Measurements from ENCODE around the gene SENP1.

Gene SENP1

DNA sequence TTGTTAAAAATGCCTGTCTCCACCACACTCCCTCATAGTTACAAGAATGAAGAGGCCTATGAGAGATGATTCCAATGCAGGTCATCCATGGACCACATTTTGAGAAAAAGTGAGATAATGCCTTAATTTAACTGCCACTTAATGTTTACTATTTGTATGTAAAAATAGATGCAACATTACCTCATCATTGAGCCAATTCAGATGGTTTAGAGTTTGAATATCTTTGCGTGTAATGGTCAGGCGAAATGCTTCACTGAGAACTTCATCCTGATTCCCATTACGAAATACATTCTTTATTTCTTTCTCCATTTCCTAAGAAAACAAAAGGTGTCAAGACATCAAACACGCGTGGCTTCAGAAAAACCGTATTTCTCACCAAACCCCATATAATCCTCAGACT lies 42.3 kb downstream of the SENP1 start:
- no peak for DNase-seq

DNA sequence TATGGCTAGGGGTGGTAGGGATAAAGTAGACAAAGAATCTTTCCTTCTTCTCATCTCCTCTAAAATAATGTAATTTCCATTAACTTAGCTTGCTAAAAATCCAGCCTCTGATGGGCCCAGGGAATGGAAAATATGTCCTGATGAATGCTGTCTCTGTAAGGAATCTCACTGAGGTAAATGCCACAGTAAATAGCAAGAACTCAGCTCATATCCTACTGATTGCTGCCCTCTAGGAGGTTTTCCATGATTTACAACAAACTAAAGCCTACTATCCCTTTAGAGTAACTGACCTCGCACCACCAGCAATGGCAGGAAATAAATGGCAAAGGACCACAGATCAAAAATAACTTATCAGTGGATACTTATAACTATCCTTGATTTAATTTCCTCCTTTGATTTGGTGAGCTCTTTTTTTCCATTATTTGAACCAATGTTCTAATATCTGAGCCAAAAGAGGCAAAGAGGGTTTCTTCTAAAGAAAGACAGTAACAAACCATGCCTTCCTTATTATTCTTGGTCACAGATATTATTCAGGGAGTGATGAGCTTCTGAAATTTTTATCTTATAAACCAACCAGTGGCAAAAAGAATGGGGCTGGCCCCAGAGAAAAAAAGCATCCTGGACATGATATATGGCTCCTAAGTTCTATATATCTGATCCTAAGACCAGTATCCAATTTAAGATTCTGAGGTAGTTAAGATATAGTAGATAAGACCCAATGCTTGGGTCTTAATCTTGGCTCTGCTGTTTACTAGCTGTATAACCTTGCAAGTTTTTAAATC lies 43.8 kb downstream of the SENP1 start:
- no peak for DNase-seq

DNA sequence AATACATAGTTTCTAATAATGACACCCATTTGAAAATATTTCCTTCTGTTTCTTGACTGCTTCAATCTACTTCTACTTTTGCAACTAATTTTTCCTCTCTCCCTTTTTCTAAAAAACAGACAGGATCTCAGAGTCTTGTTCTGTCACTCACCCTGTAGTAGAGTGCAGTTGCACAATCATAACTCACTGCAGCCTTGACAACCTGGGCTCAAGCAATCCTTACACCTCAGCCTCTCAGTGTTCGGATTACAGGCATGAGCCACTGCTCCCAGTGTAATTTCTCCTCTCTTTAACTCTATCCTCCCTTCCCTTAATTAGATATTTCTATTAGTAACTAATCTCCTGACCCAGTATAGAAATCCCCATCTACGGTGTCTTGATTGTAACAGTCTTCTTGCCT lies 45.4 kb downstream of the SENP1 start:
- DNase-seq: no peak

DNA sequence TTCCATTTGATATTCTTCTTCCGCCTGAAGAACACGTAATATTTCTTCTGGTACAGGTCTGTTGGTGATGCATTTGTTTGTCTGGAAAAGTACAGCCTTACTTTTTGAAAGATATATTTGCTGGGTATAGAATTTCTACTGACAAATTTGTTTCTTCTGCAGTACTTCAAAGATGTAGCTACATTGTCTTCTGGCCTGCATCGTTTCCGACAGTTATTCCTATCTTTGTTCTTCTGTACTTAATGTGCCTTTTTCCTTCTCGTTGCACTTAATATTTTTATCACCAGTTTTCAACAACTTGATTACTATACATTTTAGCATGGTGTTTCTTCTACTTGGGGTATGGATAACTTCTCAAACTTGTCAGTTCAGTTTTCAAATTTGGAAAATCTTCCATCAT lies 47.1 kb downstream of the SENP1 start:
- no peak for DNase-seq

DNA sequence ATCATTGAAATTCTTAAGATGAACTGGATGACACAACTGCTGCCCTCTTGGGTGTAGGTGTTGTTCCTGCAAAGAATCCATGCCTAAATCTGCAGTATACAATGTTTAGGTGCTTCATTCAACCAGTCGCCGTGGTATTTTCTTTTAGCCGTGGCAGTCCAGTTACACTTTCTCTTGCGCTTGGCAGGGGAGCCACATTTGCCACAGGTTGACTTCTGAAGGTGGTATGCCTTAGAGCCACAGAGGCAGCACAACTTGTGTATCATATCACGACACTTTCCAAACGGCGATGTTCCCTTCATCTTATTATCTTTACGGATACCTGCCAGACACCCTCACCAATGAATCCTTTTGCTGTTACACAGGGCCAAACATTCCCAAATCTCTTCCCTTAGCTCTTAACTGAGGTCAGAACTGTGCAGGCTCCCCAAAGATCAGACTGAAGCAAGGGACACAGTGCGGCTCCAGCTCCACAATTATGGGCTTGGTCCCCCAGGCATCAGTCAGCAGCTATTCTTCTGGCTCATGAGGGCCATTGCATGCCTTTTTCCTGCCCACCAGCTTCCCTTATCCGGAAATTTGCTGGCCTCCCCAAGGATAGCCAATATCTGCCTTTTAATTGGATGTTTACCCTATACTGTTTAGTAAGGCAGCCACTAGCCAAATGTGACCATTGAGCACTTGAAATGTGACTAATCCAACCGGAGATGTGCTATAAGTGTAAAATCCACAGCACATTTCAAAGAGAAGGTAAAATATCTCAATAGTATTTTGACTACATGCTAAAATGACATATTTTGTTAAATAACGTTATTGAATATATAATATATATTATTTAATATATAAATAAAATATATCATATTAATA lies 50.7 kb downstream of the SENP1 start:
- DNase-seq: no peak

DNA sequence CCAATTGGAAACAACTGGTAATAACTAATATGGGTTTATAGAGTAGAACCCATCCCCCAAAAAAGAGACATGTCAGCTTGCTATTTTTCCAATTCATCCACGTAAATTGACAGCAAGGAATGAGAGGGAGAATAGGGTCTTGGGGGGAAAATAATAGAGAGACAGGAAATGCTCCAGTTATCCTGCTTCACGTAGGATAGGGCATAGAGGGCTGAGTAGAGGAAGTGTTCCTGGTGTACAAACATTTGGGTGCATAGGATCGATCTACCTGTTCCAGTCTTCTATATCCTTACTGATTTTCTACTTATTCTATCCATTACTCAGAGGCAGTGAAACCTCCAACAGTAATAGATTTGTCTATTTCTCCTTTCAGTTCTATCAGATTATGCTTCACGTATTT lies 52.0 kb downstream of the SENP1 start:
- DNase-seq: no peak

DNA sequence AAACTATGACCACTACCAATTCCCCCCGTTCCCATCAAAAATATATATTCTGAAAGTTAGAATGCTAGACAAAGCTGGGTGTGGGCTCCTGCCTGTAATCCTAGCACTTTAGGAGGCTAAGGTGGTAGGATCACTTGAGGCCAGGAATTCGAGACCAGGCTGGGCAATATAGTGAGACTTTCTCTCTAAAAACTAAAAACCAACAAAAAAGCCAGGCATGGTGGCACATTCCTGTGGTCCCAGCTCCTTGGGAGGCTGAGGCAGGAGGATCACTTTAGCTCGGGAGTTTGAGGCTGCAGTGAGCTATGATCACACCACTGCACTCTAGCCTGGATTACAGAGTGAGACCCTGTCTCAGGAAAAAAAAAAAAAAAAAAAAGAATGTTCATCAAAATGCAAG lies 52.8 kb downstream of the SENP1 start:
- no peak for DNase-seq

DNA sequence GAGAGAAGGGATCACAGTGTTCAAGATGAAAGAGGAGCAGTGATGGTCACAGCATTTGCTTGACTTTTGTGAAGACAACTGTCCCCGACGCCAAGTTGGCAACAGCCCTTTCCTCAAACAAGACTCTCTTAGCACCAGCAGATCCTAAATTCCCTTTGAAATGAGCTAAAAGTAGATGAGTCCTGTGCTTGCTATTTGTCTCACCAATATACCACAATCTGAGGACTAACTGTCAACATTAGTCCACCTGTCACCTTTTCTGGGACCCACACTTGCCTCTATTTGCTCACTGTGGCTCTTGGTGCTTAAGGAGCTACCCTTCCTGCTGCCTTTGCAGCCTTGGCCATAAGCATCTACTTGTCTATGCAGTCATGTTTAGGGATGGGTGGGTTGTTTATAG lies 54.2 kb downstream of the SENP1 start:
- no peak for DNase-seq

DNA sequence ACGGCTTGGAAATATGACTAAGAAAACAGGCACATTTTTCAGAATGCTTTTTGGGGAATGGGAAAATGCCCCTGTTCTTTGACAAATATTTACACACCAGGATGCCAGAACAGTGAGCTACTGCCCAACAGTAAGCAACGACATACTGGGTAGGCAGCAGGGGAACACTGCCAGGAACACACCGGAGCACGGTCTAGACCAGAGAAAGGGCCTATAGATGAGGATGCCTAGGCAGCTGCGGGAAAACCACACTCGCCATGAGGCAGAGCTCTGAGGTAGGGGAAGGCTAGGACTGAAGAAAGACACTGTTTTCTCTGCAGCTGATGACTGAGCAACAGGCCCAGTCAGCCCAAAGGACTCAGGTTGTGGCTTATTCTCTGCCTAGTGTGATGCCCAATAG lies 55.7 kb downstream of the SENP1 start:
- DNase-seq: no peak

DNA sequence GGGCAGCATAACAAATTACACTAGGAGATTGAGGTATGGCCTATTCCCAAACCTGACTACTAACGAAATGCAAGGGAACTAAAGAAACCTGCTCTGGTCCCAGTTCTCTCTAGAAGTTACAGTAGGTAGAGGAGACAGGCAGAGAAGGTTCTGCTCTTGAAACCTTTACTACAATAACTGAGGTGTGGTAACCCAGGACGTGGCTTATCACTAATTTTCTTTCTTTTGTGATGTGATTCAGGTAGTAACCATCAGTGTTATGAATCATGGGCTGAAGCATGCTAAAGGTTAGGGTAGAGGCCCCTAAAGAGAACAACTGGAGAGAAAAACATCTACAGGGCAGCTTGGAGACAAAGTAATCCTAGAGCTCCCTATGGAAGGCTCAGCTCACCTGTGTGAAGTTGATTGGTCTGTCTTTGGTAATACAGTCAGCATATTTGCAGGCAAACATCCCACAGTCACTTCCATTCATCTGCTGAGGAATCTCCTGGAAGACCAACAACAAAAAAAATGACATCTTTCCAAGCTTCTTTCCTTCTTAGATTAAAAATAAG lies 59.8 kb downstream of the SENP1 start:
- DNase-seq: no peak

DNA sequence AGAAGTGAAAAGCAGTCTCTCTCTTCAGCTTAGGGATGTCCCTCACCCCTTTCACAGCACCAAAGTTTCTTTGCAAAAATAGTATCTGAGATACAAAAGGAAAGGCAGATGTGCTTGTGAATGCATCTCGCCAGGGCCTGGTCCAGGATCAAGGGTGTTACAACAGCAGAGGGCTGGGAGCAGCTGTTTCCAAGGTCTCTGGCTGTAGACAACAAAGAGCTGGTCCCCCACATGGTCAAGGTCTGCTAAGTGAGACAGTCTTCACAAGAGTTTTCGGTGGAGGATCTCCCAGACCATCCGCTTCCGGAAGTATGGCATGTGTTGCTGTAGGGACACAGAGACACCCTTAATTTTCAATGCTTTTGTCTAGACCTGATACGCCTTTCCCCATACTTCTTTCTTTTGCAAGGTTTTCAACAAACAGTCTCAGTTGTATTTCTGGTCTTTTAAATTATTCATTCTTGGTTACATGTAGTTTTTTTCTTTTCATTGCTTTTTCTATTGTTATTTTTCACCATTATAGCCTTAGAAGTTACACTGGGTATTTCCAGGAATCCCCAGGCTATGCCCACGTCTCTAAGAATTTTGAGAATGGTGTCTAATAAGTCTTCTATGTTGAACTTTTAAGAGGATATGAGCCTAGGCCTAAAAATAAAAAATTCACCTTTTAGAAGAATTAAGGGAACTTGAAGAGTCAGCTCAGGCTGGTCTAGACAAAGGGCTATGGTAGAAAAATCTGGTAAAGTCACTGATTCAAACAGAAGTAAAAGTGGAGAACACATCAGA lies 60.6 kb downstream of the SENP1 start:
- DNase-seq: no peak

DNA sequence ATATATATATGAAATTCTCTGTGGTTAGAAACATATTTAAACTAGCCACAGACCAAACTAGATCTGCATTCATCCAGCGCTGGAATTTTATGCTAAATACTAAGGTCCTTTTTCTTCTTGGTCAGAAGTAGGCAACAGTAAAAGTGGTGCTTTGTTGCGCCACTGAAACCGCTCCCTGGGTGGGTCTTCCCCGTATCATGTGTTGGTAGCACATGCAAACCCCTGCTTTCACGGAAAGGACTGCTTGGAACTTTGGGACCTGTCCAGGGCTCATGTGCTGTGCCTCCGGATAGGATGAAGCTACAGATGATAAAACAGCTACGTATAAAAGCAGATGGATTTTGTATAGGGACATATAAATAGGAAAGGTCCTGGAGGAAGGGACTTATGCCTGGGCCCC lies 61.5 kb downstream of the SENP1 start:
- no peak for DNase-seq

DNA sequence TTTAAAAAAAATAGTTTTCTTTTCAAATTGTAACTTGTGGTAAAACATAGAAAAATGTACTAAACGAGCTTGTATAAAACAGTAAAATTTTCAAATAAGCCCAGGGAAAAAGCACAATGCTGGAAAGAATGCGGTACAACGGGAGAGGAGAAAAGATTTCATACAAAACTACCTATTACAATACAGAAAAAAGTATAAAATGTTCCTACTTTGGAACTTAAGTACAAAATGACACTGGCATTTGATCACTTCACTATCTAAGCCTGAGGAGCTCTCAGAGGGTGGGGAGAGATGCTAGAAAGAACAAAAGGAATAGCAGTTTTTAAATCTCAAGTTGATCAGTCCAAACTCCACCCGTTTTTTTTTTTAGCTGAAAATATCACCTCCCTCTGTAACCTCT lies 62.1 kb downstream of the SENP1 start:
- DNase-seq: no peak

DNA sequence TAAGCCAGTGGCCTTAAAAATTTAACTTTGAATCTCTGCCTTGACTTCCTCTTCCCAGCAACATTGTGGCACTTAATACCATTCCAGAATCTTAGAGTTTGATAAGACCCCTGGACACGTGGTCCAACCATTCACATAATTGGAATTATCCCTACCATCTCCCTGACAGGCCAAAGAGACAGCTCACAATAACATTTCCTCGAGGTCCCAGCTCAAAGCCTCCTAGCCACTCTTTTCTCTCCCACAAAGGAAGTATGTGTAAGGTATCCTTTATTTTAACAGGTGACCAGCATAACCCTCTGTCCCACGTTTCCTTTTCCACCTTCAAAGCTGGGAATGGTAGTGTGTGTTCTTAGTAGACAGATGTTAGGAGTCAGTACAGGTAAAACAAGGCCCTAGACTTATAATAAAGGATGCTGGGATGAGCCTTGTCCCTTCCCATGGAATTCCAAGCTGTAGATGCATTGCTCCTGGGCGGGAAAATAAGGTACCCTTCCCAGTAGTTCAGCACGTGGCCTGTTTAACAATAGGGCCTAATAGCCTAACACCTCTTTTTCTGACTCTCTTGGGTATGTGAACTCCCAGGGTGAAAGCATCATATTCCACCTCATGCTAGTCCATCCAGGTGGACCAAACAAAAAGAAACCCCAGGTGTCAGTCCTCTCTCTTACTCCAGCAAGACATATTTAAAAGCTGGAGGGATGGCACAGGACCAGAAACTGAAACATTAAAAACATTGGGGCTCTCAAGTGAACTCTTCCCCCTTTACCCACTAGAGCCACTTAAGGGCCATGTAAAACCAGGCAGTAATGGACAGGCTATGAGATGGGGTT lies 64.1 kb downstream of the SENP1 start:
- no peak for DNase-seq

DNA sequence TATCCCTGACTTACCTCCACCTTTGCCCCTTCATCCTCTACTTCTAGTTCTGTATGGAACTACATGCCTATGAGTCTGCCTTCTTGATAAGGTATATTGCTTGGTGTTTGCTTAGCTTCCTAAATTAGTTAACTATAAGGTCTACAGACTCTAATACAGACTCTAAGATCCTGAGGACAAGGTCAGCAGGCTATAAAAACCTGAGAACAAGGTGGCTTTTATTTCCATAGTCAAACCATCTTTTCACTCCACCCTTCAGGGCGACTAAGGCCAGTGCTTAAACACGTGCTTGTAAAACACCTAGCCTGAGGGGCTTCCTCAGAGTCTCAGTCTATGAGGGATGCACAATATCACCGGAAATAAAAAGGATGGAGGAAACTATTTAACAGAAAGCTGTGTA lies 65.5 kb downstream of the SENP1 start:
- no peak for DNase-seq

DNA sequence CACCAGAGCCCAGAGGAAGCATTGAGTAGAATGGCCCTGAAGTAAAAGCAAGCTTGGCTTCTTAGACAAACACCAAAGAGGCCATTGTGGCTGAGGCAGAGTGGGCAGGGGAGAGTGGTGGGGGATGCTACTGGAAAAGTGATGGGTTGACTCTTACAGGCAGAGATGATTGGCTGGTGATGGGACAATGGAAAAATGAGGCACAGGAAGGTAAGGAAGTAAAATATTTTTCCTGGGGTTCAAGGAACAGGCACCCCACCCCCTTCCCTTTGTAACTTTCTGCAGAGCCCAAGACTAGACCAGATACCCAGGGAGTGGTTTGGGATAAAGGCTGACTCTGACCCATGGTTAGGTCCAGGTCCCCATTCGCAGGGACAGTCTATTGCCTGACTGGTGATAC lies 66.7 kb downstream of the SENP1 start:
- no peak for DNase-seq

DNA sequence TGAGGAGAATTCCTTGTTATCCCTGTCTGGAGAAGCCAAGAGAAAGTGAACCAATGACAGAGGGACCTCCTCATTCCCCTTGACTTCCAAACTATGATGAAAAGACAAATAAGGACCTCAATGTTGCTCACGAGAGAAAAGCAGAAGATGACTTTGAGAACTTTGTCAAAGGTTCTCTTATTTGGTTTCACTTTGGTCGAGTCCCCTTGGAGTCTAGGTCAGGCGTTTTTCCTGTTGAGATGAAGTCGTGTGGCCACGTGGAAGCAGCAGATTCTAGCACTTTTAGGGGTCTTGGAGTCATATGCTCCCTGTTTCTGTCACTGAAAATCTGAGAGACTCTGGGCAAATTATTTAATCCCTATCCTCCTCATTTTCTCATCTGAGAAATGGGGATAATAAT lies 67.8 kb downstream of the SENP1 start:
- DNase-seq: no peak

DNA sequence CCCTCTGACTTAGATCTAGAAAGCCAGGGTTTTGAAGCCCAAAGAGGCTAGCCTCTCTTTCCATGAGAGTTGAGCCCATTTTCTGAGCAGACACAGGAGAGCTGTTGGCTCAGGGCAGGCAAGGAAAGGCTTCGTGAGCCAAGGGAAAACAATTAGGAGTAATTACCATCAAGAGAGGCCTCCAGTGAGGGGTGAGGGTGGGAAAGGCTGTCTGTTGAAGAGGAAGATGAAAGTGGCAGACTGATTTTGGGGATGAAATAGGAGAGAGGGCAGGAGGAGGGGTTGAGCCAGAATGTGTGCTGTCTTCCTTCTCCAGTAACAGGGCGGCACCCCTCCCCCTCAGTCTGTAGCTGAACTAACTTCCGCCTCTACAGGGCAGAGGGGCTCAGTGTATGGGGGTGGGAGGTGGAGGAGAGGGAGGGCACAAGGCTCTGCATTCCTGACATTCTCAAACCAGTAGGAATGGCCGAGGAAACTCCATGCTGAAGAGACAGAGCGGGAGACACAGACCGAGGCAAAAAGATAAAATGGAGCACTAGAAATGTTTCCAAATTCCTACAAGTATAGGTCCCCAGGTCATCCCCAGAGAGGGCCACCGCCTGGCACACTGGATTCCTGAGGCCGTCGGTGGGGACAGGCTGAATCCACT lies 68.5 kb downstream of the SENP1 start:
- no peak for DNase-seq

DNA sequence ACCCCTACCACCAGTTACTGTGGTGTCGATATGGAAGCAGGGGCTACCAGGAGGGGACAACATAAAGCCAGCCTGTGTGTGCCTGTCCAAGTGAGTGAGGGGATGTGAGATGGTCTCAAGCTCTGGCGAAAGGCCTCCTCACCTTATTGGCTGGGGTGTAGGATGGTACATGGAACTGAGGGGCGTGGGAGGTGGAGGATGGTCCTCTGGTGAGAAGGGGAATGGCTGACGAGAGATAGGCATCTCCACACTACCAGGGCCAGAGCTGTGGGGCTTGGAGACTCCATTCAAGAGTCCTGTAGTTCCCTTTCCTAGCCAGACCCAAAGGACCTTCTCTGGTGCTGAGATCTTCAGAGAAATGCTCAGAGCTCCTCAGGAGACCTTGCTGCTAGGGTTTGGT lies 69.1 kb downstream of the SENP1 start:
- DNase-seq: no peak

DNA sequence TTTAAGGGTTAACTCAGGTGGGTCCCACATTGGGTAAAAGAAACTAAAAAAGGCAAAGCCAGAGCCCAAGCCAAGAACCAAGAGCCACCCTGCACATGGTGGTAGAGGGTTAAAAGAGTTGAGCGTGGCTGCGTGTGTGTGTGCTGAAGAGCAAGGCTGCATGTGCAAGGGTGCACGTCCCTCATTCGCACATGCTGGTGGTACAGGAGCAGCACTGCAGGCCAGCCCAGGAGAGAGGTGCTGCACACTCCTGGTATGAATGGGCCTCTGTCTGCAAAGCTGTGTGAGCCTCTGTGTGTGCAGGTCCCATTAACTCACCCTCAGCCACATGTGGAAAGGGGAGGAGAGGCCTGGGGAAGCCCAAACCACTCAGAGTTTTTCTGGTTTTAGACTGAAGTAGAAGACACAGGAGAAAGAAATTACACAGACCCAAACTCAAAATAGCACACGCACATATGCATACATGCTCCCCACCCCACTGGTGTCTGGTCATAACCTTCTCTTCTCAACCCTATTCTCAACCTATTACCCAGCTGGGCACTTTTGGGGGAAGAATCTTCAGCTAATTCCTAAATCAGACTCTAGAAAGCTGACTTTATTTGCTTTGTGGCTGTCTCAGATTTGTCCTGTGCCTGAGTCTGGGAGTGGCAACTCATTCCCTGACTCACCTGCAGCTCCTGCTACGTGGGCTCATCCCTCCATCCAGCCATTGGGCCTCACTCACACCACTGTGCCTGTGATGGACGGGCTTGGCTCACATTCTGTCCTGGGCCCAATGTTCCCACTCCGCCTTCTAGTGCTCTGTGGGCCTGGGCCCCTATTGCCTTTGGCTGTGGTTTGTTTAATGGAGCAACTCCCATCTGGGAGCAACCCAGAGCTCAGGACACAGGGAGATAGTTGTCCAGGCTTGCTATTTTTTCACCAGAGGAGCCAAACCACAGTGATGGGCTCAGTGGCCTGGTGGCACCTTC lies 70.8 kb downstream of the SENP1 start:
- no peak for DNase-seq

DNA sequence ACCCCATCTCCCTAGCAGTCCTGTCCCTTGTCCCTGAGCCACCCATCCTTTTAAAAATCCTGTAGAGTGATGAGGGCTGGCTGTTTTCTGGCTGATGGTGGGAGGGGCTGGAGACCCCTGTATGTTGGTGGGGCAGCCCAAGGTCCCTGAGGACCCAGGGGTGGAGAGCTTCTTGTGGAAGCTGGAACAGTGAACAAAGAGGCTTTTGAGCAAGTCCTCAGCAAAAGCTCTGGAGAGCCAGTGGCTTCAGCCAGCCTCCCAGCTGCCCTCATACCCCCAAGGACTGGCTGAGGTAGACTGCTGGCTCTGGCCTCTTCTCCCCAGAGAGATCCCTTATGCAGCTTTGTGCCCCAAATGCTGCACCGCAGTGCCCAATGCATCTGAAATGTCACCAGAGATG lies 72.4 kb downstream of the SENP1 start:
- DNase-seq: no peak

All from femur (tissue), 1 donor.